BJ (cell line): ENCODE data around the gene PDK3. TPM values are rescaled to one million over a fixed set of nuclear protein-coding genes. Genes with fewer than 3 reads are reported as not detected.
A peak's percentile ranks its signal among the peaks of the same experiment; 100 is the strongest.

Experiments used
- CTCF ChIA-PET: fragments of 350-600 bp; formaldehyde crosslinking; extraction: SDS; loops from one replicate; lab custom pipeline; 2021; ENCODE audit warnings: antibody characterized with exemption, inconsistent platforms; lab: Yijun Ruan, JAX
- POLR2A ChIA-PET: fragments of 300-600 bp; sonication (Branson Sonifier 250); formaldehyde crosslinking; extraction: SDS; loops from one replicate; lab custom pipeline; 2021; ENCODE audit warnings: antibody characterized with exemption; lab: Charles Lee
- DNase-seq: peaks from one replicate; pipeline ENCODE4 v3.0.0-alpha.2; 2011; ENCODE audit warnings: low read depth
- H3K27me3 ChIP-seq: 2 replicates; pipeline ENCODE4 v1.6.0; 2011; ENCODE audit warnings: low read length; ENCODE audit not compliant: control insufficient read depth, insufficient read depth
- H3K36me3 ChIP-seq: 2 replicates; pipeline ENCODE4 v1.5.1; 2011; ENCODE audit warnings: low read length; ENCODE audit not compliant: control insufficient read depth, insufficient read depth
- H3K4me3 ChIP-seq: 2 replicates; pipeline ENCODE4 v1.5.1; 2011; ENCODE audit warnings: low read depth, mild to moderate bottlenecking, control low read depth, low read length
- CTCF ChIP-seq: IDR thresholded peaks from 2 replicates; pipeline ENCODE4 v1.5.1; 2011; ENCODE audit warnings: low read depth, mild to moderate bottlenecking, control low read depth, inconsistent platforms, low read length, moderate library complexity; ENCODE audit not compliant: insufficient read depth
- polyA plus RNA-seq: library from polyadenylated mRNA; depleted of rRNA; stranded (reverse); fragments of >200 nt; gene quantifications from 2 replicates; pipeline ENCODE4 v1.2.3, GENCODE V29; 2011

Gene PDK3
- polyA plus RNA-seq, 1 experiment = 2.4 TPM

- TF ChIP-seq CTCF = no peak
- H3K4me3 ChIP-seq = peak overlapping the region; percentile 56
- no peaks in the 10 kb centered on the region for H3K27me3 ChIP-seq
- H3K36me3 ChIP-seq = no peaks in the 10 kb centered on the region
- ChIA-PET CTCF (no interaction called here), POLR2A (no interaction called here)
- DNase-seq = no peak
These were observed 619 bp upstream of the PDK3 start for GRCh38 chrX:24464498-24464835.

- peak overlapping the region; percentile 56 for H3K4me3 ChIP-seq
- ChIA-PET CTCF (no interaction called here), POLR2A (no interaction called here)
- no peaks in the 10 kb centered on the region for H3K36me3 ChIP-seq
- DNase-seq = no peak
- no peak for TF ChIP-seq CTCF
- no peaks in the 10 kb centered on the region for H3K27me3 ChIP-seq
These were observed 413 bp downstream of the PDK3 start for GRCh38 chrX:24465532-24465865.

GRCh38 chrX:24466025-24466424, 939 bp downstream of the PDK3 start:
- Histone ChIP-seq H3K36me3 (no peaks in the 10 kb centered on the region), H3K27me3 (no peaks in the 10 kb centered on the region), H3K4me3 (peak overlapping the region; percentile 9; the same call in 1 of the 2 replicates)
- CTCF ChIA-PET = no interaction called here
- POLR2A ChIA-PET = no interaction called here
- TF ChIP-seq CTCF = no peak
- no peak for DNase-seq

GRCh38 chrX:24468245-24468644, 3.2 kb downstream of the PDK3 start:
- no peak for DNase-seq
- no peaks in the 10 kb centered on the region for H3K27me3 ChIP-seq
- TF ChIP-seq CTCF = no peak
- H3K36me3 ChIP-seq = no peaks in the 10 kb centered on the region
- CTCF ChIA-PET = no interaction called here
- POLR2A ChIA-PET = no interaction called here
- no peak overlapping the region for H3K4me3 ChIP-seq

- CTCF ChIA-PET = no interaction called here
- TF ChIP-seq CTCF = no peak
- POLR2A ChIA-PET = no interaction called here
- Histone ChIP-seq H3K4me3 (no peak overlapping the region), H3K27me3 (no peaks in the 10 kb centered on the region), H3K36me3 (no peaks in the 10 kb centered on the region)
- no peak for DNase-seq
These were observed 6.7 kb downstream of the PDK3 start for GRCh38 chrX:24471808-24472207.
